ENCODE results near the gene ACSBG1.
"Not testable (repeated sequence)": the region's sequence is repeated elsewhere in the genome, so short reads cannot be mapped to it uniquely, and the experiment has no call there.

Gene ACSBG1

GRCh38 chr15:78162038-78162437 lies 72.3 kb downstream of the ACSBG1 start:
- DNase-seq, result no peak

- DNase-seq, result no peak
These were observed 75.0 kb downstream of the ACSBG1 start for GRCh38 chr15:78159395-78159794.

- no peak for DNase-seq
These were observed 77.2 kb downstream of the ACSBG1 start for GRCh38 chr15:78157203-78157602.

- no peak for DNase-seq
These were observed 77.7 kb downstream of the ACSBG1 start for GRCh38 chr15:78156653-78157052.

GRCh38 chr15:78155355-78155939 lies 78.9 kb downstream of the ACSBG1 start:
- no peak for DNase-seq

GRCh38 chr15:78154955-78155354 lies 79.4 kb downstream of the ACSBG1 start:
- DNase-seq, result no peak

GRCh38 chr15:78151075-78151474 lies 83.3 kb downstream of the ACSBG1 start:
- DNase-seq, result not testable (repeated sequence)

GRCh38 chr15:78149805-78150751 lies 84.3 kb downstream of the ACSBG1 start:
- no peak for DNase-seq

- DNase-seq, result peak; percentile 89
These were observed 85.1 kb downstream of the ACSBG1 start, which contains the start of gene IDH3A for GRCh38 chr15:78149068-78149804. IDH3A (plus strand) TSS chr15:78149362; CDS start chr15:78149404, 42 bp downstream.

GRCh38 chr15:78148392-78149067 lies 85.8 kb downstream of the ACSBG1 start:
- DNase-seq, result no peak

GRCh38 chr15:78147566-78147965 lies 86.8 kb downstream of the ACSBG1 start:
- no peak for DNase-seq

- DNase-seq, result no peak
These were observed 87.8 kb downstream of the ACSBG1 start for GRCh38 chr15:78146425-78147154.

- DNase-seq, result no peak
These were observed 92.0 kb downstream of the ACSBG1 start for GRCh38 chr15:78142332-78142731.

- DNase-seq, result no peak
These were observed 94.1 kb downstream of the ACSBG1 start for GRCh38 chr15:78140292-78140691.

GRCh38 chr15:78139578-78139977 lies 94.8 kb downstream of the ACSBG1 start:
- DNase-seq, result no peak

- no peak for DNase-seq
These were observed 100.6 kb downstream of the ACSBG1 start for GRCh38 chr15:78133801-78134200.

GRCh38 chr15:78131295-78132061 lies 102.9 kb downstream of the ACSBG1 start, which contains the start of gene CIB2:
CIB2 (minus strand) TSS chr15:78131445; CDS start chr15:78131215, 230 bp downstream.
- peak; percentile 49 for DNase-seq

GRCh38 chr15:78130466-78131294 lies 103.7 kb downstream of the ACSBG1 start:
- no peak for DNase-seq

GRCh38 chr15:78129751-78130287 lies 104.5 kb downstream of the ACSBG1 start:
- no peak for DNase-seq

All from amniotic stem cell (primary cell).